ENCODE measurements around the gene HS6ST3. TPM values are rescaled to one million over a fixed set of nuclear protein-coding genes. Genes with fewer than 3 reads are reported as not detected.

HS6ST3 gene
- total RNA-seq, 1 donor from 2014 or later: under 0.01 TPM

- no peak for DNase-seq (ENCODE audit: low read depth)
Observed at GRCh38 chr13:96835546-96835945, 745.6 kb downstream of the HS6ST3 start.

DNA sequence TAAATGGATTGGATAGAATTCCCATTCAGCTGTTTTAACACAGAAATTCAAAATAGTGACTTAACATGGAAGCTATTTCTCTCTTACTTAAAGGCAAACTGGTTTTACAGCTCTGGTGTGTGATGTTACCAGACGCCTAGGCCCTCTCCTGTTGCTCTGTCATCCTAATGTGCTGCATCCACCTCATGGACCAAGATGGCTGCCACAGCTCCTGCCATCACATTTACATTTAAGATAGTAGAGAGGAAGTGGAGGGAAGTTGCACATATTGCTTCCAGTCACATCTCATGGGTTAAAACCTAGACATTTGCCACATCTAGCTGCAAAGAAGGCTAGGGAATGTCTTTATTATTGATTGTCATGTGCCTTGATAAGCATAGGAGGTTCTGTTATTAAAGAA is 746.8 kb downstream of the HS6ST3 start:
- no peak for DNase-seq (ENCODE audit: low read depth)

DNA sequence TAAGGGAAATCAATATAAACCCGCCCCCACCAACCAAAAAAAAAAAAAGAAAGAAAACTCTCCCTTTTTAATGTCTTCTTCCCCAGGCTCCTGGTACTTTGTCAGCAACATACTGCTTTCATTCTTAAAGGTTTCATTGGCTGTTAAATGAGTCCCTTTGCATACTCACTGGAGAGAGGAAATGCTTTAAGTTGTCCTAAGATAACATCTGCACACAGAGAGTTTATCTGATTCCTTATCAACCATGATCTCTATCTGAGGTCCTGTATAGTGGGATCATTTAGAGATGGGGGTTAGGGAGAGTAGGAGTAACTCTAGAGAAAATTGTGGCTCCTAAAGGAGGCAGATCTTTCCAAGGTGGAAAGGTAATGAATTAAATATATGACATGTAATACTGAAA is 747.9 kb downstream of the HS6ST3 start:
- no peak for DNase-seq (ENCODE audit: low read depth)

DNA sequence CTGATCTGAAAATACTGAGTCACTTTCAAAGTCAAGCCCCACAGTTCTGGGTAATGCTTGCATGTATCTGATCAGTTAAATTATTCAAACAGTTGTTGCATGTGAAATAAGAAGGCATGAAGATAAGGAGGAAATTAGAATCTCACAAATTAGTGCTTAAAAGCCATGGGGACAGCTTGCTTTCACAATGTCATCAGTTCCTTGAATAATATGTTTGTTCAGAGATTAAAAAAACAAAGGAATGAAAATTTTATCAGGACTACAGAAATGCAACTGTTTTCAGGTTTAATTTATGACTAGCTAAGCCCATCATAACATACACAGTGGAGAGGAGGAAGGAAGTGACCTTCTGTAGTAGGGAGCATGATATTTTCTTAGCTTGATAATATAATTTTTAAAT is 754.3 kb downstream of the HS6ST3 start:
- DNase-seq (ENCODE audit: low read depth): no peak

DNA sequence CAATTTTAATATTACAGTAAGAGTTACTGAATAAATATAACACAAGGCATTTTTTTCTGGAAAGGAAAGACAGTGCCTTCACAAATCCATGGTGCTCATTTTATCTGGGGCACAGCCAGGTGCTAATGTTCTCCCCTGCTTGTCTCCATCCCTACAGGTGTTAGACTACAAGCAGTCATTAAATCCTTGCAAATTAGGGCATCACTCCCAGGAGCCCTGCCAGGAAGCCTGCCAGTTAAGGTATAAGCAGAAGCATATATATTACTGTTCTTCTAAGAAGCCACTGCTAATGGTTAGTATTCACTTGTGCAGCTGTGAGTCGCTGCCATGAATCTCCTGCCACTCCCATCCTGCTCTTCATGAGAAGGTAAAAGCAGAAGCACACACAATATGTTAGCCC is 754.7 kb downstream of the HS6ST3 start:
- no peak for DNase-seq (ENCODE audit: low read depth)

DNA sequence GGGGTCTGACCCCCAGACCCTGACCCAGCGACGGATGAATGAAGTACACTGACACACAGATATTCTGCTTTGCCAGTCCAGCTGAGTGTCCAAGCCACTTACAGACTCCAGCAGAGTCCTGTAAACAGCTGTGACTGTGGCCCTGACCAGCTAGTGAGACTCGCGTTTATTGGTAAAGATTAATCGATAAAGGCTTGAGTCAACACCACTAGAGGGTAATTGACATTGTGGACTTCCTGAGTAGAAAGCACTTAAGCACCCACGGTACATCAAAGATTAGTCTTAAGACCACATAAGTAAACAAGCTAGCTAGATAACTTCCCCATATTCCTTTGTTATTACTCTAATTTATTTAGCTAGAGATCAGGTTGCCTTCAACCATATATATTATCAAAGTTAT is 758.4 kb downstream of the HS6ST3 start:
- no peak for DNase-seq (ENCODE audit: low read depth)

DNA sequence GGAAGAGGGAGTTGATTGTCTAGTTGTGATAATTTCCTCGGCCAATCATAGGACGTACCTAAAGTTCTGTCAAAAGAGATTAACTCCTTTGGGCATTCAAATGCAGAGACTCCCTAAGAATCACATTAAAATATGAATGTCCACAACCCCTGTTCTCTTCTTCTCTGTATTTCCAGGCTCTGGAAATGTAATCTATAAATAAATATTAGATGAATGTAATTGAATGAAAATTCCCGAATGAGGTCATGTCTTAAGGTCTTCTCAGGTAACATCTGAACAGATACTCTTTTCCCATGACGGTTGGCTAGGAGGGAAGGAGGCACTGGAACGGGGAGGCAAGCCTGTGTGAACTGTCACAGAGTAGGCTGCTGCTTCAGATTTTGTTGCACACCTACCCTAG is 759.2 kb downstream of the HS6ST3 start:
- no peak for DNase-seq (ENCODE audit: low read depth)

DNA sequence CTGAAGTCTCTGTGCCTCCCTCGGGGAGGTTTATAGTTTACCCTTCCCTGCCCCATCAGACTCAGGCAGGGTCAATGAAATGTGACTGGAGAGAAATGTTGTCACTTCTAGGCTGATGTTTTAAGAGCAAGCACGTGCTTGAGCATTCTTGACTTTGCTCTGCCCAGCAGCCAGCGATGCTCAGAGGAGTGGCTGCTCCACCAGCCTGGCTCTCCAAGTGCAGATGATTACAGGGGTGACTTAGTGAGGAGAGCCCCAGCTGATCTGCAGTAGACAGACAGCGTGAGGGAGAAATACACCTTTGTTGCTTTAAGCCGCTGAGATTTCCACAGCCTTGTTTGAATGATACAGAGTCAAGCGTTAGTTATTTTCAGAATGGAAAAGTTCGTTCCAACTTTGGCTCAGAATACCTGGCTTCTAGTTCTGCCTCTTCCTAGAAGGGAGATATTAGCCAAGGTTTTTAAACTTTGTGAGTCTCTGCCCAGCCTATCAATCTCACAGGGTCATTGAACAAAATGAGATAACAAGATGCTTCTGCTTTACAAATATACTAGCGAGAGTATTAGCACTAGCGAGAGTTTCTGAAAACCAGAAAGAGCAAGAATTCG is 760.7 kb downstream of the HS6ST3 start:
- no peak for DNase-seq (ENCODE audit: low read depth)

DNA sequence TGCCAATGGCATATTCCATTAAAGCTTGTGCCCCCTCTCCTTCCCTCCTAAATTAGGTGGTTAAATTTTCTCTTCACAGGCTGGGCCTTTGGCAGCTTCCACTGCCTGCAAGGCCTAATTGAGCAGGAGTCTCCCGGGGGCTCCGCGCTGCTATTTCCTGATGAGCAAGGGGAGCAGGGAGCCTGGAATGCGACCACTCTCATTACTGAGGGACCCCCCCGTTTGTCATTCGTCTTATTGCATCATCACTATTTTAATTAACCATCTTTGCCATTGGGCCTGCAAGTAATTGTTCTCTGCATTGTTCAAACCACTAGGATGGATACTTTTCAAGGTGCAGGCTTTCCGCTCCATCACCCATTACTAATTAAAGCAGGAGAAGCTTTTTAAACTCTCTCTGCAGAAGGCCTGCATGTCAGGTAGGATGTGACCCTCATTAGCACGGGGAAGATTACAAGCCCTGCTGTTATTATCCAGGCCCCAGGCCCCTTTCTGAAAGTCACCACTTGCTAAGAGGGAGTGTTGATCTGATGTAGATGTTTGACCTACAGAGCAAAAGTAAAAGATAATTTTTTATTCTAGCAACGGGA is 762.0 kb downstream of the HS6ST3 start:
- no peak for DNase-seq (ENCODE audit: low read depth)

GRCh38 chr13:96858133-96858826 is 768.4 kb downstream of the HS6ST3 start:
- DNase-seq (ENCODE audit: low read depth): no peak

DNA sequence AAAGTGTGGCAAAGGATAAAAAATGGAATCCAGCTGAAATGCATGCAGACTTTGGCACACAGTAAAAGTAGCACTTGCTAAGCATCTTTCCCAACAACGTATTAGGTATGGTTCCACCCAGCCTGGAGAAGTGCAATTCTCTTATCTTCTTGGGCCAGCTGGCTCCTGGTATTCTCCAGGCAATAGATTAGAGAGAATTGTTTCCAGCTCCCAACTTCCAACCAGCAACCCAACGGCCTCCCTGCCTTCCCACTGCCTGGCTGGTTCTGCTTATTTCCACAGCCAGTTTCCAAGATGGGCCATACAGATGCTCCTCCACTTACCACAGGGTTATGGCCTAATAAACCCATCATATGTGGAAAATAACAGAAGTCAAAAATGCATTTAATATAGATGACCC is 771.0 kb downstream of the HS6ST3 start:
- no peak for DNase-seq (ENCODE audit: low read depth)

DNA sequence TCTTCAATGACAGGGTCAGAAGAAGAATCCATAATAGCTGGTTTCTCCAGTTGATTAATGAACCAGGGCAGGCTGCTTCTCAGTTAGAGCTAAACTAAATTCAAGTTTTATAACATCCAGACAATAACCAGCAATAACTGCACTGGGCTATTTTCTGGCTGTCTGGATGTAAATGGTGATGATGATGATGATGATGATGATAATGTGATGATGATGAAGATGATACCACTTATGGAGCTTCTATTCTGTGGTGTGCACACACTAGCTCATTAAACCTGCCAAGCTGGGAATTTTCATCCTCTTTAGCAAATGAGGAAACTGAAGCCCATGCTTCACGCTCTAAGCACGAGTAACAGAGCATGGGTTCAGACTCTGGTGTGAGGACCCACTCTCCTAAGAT is 772.2 kb downstream of the HS6ST3 start:
- DNase-seq (ENCODE audit: low read depth): no peak

DNA sequence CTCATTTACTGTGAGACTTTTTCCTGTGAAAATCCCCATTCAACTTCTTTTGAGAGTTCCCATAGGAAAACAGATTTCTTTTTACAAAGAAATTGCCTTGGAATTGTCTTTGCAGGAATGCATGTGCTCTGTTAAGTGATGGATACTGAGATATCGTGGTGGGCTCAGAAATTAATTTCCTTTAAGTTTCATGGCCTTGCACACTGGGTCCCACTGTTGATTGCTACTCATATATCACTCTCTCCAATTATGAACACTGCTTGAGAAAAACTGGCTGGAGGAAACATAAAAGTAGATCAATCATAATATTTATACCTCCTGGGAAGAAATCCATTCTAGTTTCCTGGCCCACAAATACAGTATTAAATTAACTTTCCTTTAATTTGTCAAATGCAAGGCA is 773.1 kb downstream of the HS6ST3 start:
- no peak for DNase-seq (ENCODE audit: low read depth)

DNA sequence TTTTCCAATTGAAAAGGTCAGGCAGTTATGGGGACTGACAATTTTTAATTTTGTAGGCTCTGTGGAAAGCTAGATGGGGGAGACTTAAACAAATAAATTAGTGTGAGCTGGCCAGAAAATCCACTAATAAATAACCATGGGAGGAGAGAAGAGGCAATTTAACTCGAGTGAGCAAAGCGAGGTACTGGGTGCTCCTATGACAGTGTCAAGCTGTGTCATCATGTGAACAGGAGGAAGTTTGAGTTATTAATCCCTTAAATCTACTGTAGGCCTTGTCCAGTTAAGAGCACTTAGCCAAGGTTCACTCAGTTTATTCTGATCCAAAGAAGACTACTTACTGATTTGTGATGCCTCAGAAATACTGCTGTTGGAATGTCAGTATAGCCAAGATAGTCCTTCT is 781.6 kb downstream of the HS6ST3 start:
- no peak for DNase-seq (ENCODE audit: low read depth)

DNA sequence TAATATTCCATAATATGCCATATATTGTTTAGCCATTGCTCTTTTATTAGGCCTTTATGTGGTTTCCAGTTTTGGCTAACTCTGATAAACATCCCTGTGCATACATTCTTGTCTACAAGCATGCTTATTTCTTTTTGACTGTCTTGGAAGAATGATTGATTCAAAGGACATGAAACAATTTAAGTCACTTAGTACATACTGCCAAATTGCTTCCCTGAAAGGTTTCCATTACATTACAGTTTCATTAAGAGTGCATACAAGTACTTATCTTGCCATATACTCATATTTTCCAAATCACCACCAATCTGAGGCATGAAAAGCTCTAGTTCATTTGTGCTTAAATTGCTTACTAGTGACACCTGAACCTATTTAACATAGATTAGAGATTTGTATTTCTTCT is 790.5 kb downstream of the HS6ST3 start:
- no peak for DNase-seq (ENCODE audit: low read depth)

Other genes starting within 250 kb of the HS6ST3 start
- gene UGGT2, start 36.7 kb upstream of the HS6ST3 start, total RNA-seq: 33.8 and 47.6 TPM in 2 replicates

Measured in renal cortical epithelial cell (primary cell).